GM12878 (cell line): ENCODE data around the gene PTPRD. TPM values are rescaled to one million over a fixed set of nuclear protein-coding genes. Genes with fewer than 3 reads are reported as not detected.

Experiments
- ATAC-seq: fragments of 200-7000 bp; cut with Tn5 transposase; 3 replicates; pipeline ENCODE4 v1.9.1; 2020; ENCODE audit warnings: mild to moderate bottlenecking, moderate library complexity
- BruUV-seq: library from RNA; stranded (reverse); fragments of 400-500 nt; replicated peaks from 2 replicates; lab custom pipeline; 2021; lab: Mats Ljungman, UMichigan
- CTCF ChIA-PET: fragments of 300-600 bp; sonication (Branson Sonifier 250); formaldehyde crosslinking; extraction: SDS; loops from one replicate; lab custom pipeline; 2021; ENCODE audit warnings: inconsistent platforms; lab: Yijun Ruan, JAX
- POLR2A ChIA-PET: fragments of 350-600 bp; formaldehyde crosslinking; extraction: SDS; loops from one replicate; lab custom pipeline; 2021; ENCODE audit warnings: inconsistent platforms; lab: Charles Lee
- RAD21 ChIA-PET: fragments of 300-600 bp; sonication (Branson Sonifier 250); formaldehyde crosslinking; loops from one replicate; lab custom pipeline; 2023; ENCODE audit warnings: antibody characterized with exemption; ENCODE audit not compliant: unreplicated experiment; lab: Charles Lee
- SMC1A ChIA-PET: fragments of 300-600 bp; sonication (Branson Sonifier 250); formaldehyde crosslinking; loops from one replicate; lab custom pipeline; 2023; ENCODE audit not compliant: unreplicated experiment, uncharacterized antibody; lab: Charles Lee
- DNase-seq: peaks from one replicate; pipeline ENCODE4 v3.0.0-alpha.2; 2011; ENCODE audit warnings: low read depth, low spot score
- FAIRE-seq: peaks from 3 replicates; lab custom pipeline; 2011; peaks lifted over from hg19 to GRCh38; lab: Jason Lieb, UNC
- H2AFZ ChIP-seq: 2 replicates; pipeline ENCODE4 v1.6.0; 2011; ENCODE audit warnings: low read depth, low read length, control low read depth; ENCODE audit not compliant: control insufficient read depth
- H3K27ac ChIP-seq: 2 replicates; pipeline ENCODE4 v1.5.1; 2011; ENCODE audit warnings: control low read depth; ENCODE audit not compliant: control insufficient read depth, insufficient read depth
- H3K27me3 ChIP-seq, 2 experiments: replicated peaks in 1 of 2; 2 replicates each; pipeline versions ENCODE4 v1.6.0 to v1.6.1; 2011; ENCODE audit warnings: low read length in 1 of 2; ENCODE audit not compliant: control insufficient read depth in 2 of 2, insufficient read depth in 2 of 2
- H3K36me3 ChIP-seq, 2 experiments: 2 replicates each; pipeline ENCODE4 v1.5.1; 2011; ENCODE audit warnings: low read length in 1 of 2; ENCODE audit not compliant: control insufficient read depth in 2 of 2, insufficient read depth in 2 of 2
- H3K4me1 ChIP-seq: 2 replicates; pipeline ENCODE4 v1.6.1; 2011; ENCODE audit warnings: mild to moderate bottlenecking, low read length, moderate library complexity, mixed read lengths; ENCODE audit not compliant: control insufficient read depth, insufficient read depth
- H3K4me2 ChIP-seq: 2 replicates; pipeline ENCODE4 v1.6.0; 2011; ENCODE audit warnings: control low read depth; ENCODE audit not compliant: control insufficient read depth, insufficient read depth
- H3K4me3 ChIP-seq: fragments of 200-600 bp; sonication (generic); 2 replicates; pipeline ENCODE4 v1.5.1; 2016
- H3K79me2 ChIP-seq: 2 replicates; pipeline ENCODE4 v1.6.0; 2011; ENCODE audit warnings: low read length; ENCODE audit not compliant: control insufficient read depth, insufficient read depth
- H3K9ac ChIP-seq: 2 replicates; pipeline ENCODE4 v1.8.0; 2011; ENCODE audit warnings: low read length, control low read depth, mixed read lengths; ENCODE audit not compliant: control insufficient read depth, insufficient read depth
- H3K9me3 ChIP-seq: replicated peaks from 3 replicates; pipeline ENCODE4 v1.5.1; 2011; ENCODE audit warnings: mild to moderate bottlenecking, low read length; ENCODE audit not compliant: control insufficient read depth, insufficient read depth
- H4K20me1 ChIP-seq: 2 replicates; pipeline ENCODE4 v1.6.0; 2011; ENCODE audit not compliant: control insufficient read depth, insufficient read depth
- EED ChIP-seq: sonication (generic); IDR thresholded peaks from 2 replicates; pipeline ENCODE4 v1.6.1; 2016; ENCODE audit warnings: antibody characterized with exemption, low read depth
- FOS ChIP-seq: IDR thresholded peaks from 3 replicates; pipeline ENCODE4 v1.6.1; 2011; ENCODE audit warnings: borderline replicate concordance; ENCODE audit not compliant: insufficient read length; ENCODE audit errors: extremely low read depth
- KAT2A ChIP-seq: conservative IDR thresholded peaks from 2 replicates; pipeline ENCODE4 v1.6.1; 2011; ENCODE audit warnings: low read depth, low read length; ENCODE audit not compliant: control insufficient read depth
- KDM1A ChIP-seq: fragments of 200-600 bp; sonication (generic); IDR thresholded peaks from 2 replicates; pipeline ENCODE4 v1.6.1; 2016; ENCODE audit warnings: borderline replicate concordance
- MTA3 ChIP-seq: IDR thresholded peaks from 2 replicates; pipeline ENCODE4 v1.6.1; 2012; ENCODE audit warnings: low read length, inconsistent platforms, borderline replicate concordance
- NFYB ChIP-seq: IDR thresholded peaks from 2 replicates; pipeline ENCODE4 v1.6.1; 2011; ENCODE audit warnings: low read depth, mild to moderate bottlenecking, low read length, improper control_type of control experiment, moderate library complexity; ENCODE audit not compliant: insufficient read depth
- NR2F1 ChIP-seq: fragments of 450-650 bp; conservative IDR thresholded peaks from 2 replicates; pipeline ENCODE4 v1.6.1; 2017; ENCODE audit warnings: mild to moderate bottlenecking
- PAX8 ChIP-seq: fragments of 450-650 bp; IDR thresholded peaks from 2 replicates; pipeline ENCODE4 v1.6.1; 2017; ENCODE audit warnings: mild to moderate bottlenecking, moderate library complexity
- POLR2AphosphoS5 ChIP-seq: IDR thresholded peaks from 2 replicates; pipeline ENCODE4 v1.6.1; 2011; ENCODE audit warnings: mild to moderate bottlenecking, low read length, inconsistent platforms
- RB1 ChIP-seq: fragments of 450-650 bp; formaldehyde crosslinking; IDR thresholded peaks from 2 replicates; pipeline ENCODE4 v1.6.1; 2017; ENCODE audit warnings: mild to moderate bottlenecking, borderline replicate concordance
- SIN3A ChIP-seq: IDR thresholded peaks from 2 replicates; pipeline ENCODE4 v1.6.1; 2012; ENCODE audit warnings: low read depth, low read length, improper control_type of control experiment
- SP1 ChIP-seq: IDR thresholded peaks from one replicate; pipeline ENCODE4 v1.6.1; 2011; ENCODE audit warnings: low read depth, low read length
- STAT1 ChIP-seq: fragments of 450-650 bp; conservative IDR thresholded peaks from 2 replicates; pipeline ENCODE4 v1.6.1; 2014; ENCODE audit warnings: antibody characterized with exemption, mild to moderate bottlenecking
- TCF7 ChIP-seq: IDR thresholded peaks from 2 replicates; pipeline ENCODE4 v1.6.1; 2014; ENCODE audit warnings: antibody characterized with exemption, borderline replicate concordance
- WRNIP1 ChIP-seq: IDR thresholded peaks from 2 replicates; pipeline ENCODE4 v1.6.1; 2011; ENCODE audit warnings: low read depth, low read length, improper control_type of control experiment, borderline replicate concordance
- in situ Hi-C: fragments of 300-500 bp; cut with MboI; formaldehyde crosslinking; loops from 9 replicates; pipeline ENCODE4 v1.14.3; 2018; ENCODE audit warnings: mixed read lengths
- intact Hi-C: fragments of 100-400 bp; cut with micrococcal nuclease; formaldehyde crosslinking; loops from one replicate; pipeline ENCODE4 v1.14.2; 2022; ENCODE audit not compliant: unreplicated experiment
- polyA plus RNA-seq, 11 experiments: library from polyadenylated mRNA; depleted of rRNA in 4 of 11; unstranded in 6 of 11; stranded (reverse) in 5 of 11; fragments of >200 nt; fragmentation: Nextera tagmentation in 4 of 11; fragmentation: Illumina TruSeq in 1 of 11; extraction: Ambion mirVana in 4 of 11; extraction: Trizol in 1 of 11; gene quantifications; 1 replicate in 1 of 11; 2 replicates in 10 of 11; pipeline versions ENCODE4 v1.2.1 to v1.2.3, GENCODE V29; 2011 to 2016; ENCODE audit warnings: inconsistent platforms in 2 of 11, missing spikeins in 2 of 11, low read depth in 1 of 11
- total RNA-seq, 4 experiments: library from RNA; depleted of rRNA in 3 of 4; stranded (reverse); fragments of >200 nt in 3 of 4; fragmentation: Illumina TruSeq in 1 of 4; extraction: Trizol in 1 of 4; gene quantifications; 2 replicates each; pipeline versions ENCODE4 v1.2.1 to v1.2.3, GENCODE V29; 2013 to 2021
- TF ChIP-seq, protein P1 (sequence below): fragments of 150-350 bp; IDR thresholded peaks from 2 replicates; pipeline ENCODE4 v1.6.1; 2016; ENCODE audit warnings: low read depth, low read length
- TF ChIP-seq, protein P2 (sequence below): fragments of 450-650 bp; conservative IDR thresholded peaks from 2 replicates; pipeline ENCODE4 v1.6.1; 2017; ENCODE audit warnings: mild to moderate bottlenecking, moderate library complexity

Gene PTPRD
- total and polyA plus RNA-seq, 10 of the 15 experiments (the other 5 are each of a cell fraction or from before 2014, with no cell fraction given) = under 0.01 to 0.05 (median 0.01) TPM; not detected in 7

DNA sequence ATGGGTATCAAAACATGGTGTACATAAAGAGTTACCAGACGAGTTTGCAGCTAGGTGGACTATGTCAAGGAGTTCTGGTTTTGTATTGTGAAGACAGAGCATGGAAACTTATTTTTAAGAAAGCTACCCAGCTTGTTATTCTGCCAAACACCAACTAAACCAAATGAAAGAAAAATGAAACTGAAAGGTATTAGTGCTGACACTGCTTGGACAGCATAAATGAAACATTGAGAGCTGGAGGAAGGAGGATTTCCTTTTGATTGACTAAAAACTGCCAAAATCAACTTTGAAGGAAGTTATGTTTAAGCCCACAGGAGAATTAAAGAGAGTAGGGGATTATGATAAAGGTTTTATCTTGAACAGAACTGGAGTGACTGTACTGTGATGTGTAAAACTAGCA lies 766.2 kb downstream of the PTPRD start (continued):
- TF ChIP-seq, protein P1, sequence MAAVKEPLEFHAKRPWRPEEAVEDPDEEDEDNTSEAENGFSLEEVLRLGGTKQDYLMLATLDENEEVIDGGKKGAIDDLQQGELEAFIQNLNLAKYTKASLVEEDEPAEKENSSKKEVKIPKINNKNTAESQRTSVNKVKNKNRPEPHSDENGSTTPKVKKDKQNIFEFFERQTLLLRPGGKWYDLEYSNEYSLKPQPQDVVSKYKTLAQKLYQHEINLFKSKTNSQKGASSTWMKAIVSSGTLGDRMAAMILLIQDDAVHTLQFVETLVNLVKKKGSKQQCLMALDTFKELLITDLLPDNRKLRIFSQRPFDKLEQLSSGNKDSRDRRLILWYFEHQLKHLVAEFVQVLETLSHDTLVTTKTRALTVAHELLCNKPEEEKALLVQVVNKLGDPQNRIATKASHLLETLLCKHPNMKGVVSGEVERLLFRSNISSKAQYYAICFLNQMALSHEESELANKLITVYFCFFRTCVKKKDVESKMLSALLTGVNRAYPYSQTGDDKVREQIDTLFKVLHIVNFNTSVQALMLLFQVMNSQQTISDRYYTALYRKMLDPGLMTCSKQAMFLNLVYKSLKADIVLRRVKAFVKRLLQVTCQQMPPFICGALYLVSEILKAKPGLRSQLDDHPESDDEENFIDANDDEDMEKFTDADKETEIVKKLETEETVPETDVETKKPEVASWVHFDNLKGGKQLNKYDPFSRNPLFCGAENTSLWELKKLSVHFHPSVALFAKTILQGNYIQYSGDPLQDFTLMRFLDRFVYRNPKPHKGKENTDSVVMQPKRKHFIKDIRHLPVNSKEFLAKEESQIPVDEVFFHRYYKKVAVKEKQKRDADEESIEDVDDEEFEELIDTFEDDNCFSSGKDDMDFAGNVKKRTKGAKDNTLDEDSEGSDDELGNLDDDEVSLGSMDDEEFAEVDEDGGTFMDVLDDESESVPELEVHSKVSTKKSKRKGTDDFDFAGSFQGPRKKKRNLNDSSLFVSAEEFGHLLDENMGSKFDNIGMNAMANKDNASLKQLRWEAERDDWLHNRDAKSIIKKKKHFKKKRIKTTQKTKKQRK = no peak
- no peak for TF ChIP-seq KDM1A
- no peak for TF ChIP-seq STAT1
- no peak for TF ChIP-seq FOS
- no peak for TF ChIP-seq NFYB
- no peak for TF ChIP-seq PAX8
- no peak for TF ChIP-seq RB1
- TF ChIP-seq POLR2AphosphoS5 = no peak
- no peak for TF ChIP-seq SIN3A
- no peak for TF ChIP-seq KAT2A
- TF ChIP-seq WRNIP1 = no peak

DNA sequence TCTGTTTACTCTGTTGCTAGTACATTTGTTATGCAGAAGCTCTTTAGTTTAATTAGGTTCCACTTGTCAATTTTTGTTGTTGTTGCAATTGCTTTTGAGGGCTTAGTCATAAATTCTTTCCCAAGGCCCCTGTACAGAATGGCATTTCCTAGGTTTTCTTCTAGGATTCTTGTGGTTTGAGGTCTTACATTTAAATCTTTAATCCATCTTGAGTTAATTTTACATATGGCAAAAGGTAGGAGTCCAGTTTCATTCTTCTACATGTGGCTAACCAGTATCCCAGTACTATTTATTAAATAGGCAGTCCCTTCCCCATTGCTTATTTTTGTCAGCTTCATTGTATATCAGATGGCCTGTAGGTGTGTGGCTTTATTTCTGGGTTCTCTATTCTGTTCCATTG lies 792.4 kb downstream of the PTPRD start:
- POLR2A ChIA-PET = no interaction called here
- Histone ChIP-seq H3K79me2 (no peaks in the 10 kb centered on the region), H3K4me2 (no peak overlapping the region), H3K27me3 (no peaks in the 10 kb centered on the region), H4K20me1 (no peaks in the 10 kb centered on the region), H3K9ac (no peak overlapping the region), H3K36me3 (no peaks in the 10 kb centered on the region), H3K4me1 (no peaks in the 10 kb centered on the region), H2AFZ (no peak overlapping the region), H3K4me3 (no peak overlapping the region), H3K27ac (no peak overlapping the region), H3K9me3 (no peaks in the 10 kb centered on the region)
- DNase-seq = no peak
- no peak for ATAC-seq
- no peak for FAIRE-seq
- BruUV-seq = no TSS peak
- RAD21 ChIA-PET = no interaction called here
- SMC1A ChIA-PET = no interaction called here
- CTCF ChIA-PET = no interaction called here
- in situ Hi-C loops = no loop called here
- intact Hi-C loops = no loop called here
- TF ChIP-seq TCF7 (no peak), MTA3 (no peak), EED (no peak), SP1 (no peak), NR2F1 (no peak)
- TF ChIP-seq, protein P2, sequence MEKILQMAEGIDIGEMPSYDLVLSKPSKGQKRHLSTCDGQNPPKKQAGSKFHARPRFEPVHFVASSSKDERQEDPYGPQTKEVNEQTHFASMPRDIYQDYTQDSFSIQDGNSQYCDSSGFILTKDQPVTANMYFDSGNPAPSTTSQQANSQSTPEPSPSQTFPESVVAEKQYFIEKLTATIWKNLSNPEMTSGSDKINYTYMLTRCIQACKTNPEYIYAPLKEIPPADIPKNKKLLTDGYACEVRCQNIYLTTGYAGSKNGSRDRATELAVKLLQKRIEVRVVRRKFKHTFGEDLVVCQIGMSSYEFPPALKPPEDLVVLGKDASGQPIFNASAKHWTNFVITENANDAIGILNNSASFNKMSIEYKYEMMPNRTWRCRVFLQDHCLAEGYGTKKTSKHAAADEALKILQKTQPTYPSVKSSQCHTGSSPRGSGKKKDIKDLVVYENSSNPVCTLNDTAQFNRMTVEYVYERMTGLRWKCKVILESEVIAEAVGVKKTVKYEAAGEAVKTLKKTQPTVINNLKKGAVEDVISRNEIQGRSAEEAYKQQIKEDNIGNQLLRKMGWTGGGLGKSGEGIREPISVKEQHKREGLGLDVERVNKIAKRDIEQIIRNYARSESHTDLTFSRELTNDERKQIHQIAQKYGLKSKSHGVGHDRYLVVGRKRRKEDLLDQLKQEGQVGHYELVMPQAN = no peak
